Keratinocyte (primary cell): Measurements from ENCODE around the gene ETV5. TPM values are rescaled to one million over a fixed set of nuclear protein-coding genes. Genes with fewer than 3 reads are reported as not detected.

ENCODE experiments used
- DNase-seq: peaks from one replicate; pipeline ENCODE4 v3.0.0-alpha.2; 2011; ENCODE audit warnings: low read depth, missing footprints, low spot score
- FAIRE-seq: peaks from 2 replicates; lab custom pipeline; 2011; peaks lifted over from hg19 to GRCh38; lab: Jason Lieb, UNC
- H2AFZ ChIP-seq: 2 replicates; pipeline ENCODE4 v1.6.0; 2012; ENCODE audit warnings: low read length, control low read depth, inconsistent platforms; ENCODE audit not compliant: control insufficient read depth
- H3K27ac ChIP-seq: 2 replicates; pipeline ENCODE4 v1.5.1; 2011; ENCODE audit warnings: low read length; ENCODE audit not compliant: control insufficient read depth, insufficient read depth
- H3K27me3 ChIP-seq: 3 replicates; pipeline ENCODE4 v1.6.0; 2011; ENCODE audit warnings: low read length; ENCODE audit not compliant: control insufficient read depth, insufficient read depth; ENCODE audit errors: extremely low read depth
- H3K36me3 ChIP-seq, 2 experiments: 2 replicates in 1 of 2; 3 replicates in 1 of 2; pipeline ENCODE4 v1.5.1; 2011; ENCODE audit warnings: low read length in 2 of 2, mild to moderate bottlenecking in 1 of 2; ENCODE audit not compliant: control insufficient read depth in 2 of 2, insufficient read depth in 2 of 2; ENCODE audit errors: extremely low read depth in 1 of 2
- H3K4me1 ChIP-seq: 3 replicates; pipeline ENCODE4 v1.5.1; 2011; ENCODE audit warnings: low read length; ENCODE audit not compliant: control insufficient read depth, insufficient read depth; ENCODE audit errors: extremely low read depth
- H3K4me2 ChIP-seq: 3 replicates; pipeline ENCODE4 v1.6.0; 2011; ENCODE audit warnings: low read depth, low read length; ENCODE audit not compliant: control insufficient read depth, insufficient read depth; ENCODE audit errors: extremely low read depth
- H3K4me3 ChIP-seq, 3 experiments: fragments of 200-600 bp in 1 of 3; sonication (generic) in 1 of 3; 2 replicates in 2 of 3; 3 replicates in 1 of 3; pipeline ENCODE4 v1.5.1; 2011 to 2016; ENCODE audit warnings: low read length in 3 of 3, mild to moderate bottlenecking in 3 of 3, control low read depth in 2 of 3, inconsistent platforms in 1 of 3, low read depth in 1 of 3, mixed read lengths in 1 of 3, mixed run types in 1 of 3, moderate library complexity in 1 of 3; ENCODE audit not compliant: control insufficient read depth in 2 of 3, insufficient read depth in 2 of 3; ENCODE audit errors: extremely low read depth in 1 of 3
- H3K79me2 ChIP-seq: 2 replicates; pipeline ENCODE4 v1.6.0; 2012; ENCODE audit warnings: low read length; ENCODE audit not compliant: control insufficient read depth, insufficient read depth
- H3K9ac ChIP-seq: 3 replicates; pipeline ENCODE4 v1.6.0; 2011; ENCODE audit warnings: low read length; ENCODE audit not compliant: control insufficient read depth, insufficient read depth; ENCODE audit errors: extremely low read depth
- H3K9me1 ChIP-seq: 3 replicates; pipeline ENCODE4 v1.6.0; 2011; ENCODE audit warnings: low read length; ENCODE audit not compliant: control insufficient read depth, insufficient read depth; ENCODE audit errors: extremely low read depth
- H3K9me3 ChIP-seq: 2 replicates; pipeline ENCODE4 v1.5.1; 2012; ENCODE audit warnings: low read depth, low read length; ENCODE audit not compliant: control insufficient read depth
- H4K20me1 ChIP-seq: 3 replicates; pipeline ENCODE4 v1.6.0; 2011; ENCODE audit warnings: low read length; ENCODE audit not compliant: control insufficient read depth, insufficient read depth; ENCODE audit errors: extremely low read depth
- CTCF ChIP-seq, 3 experiments: IDR thresholded peaks in 1 of 3; conservative IDR thresholded peaks in 1 of 3; optimal IDR thresholded peaks in 1 of 3; 2 replicates in 2 of 3; 3 replicates in 1 of 3; pipeline versions ENCODE3 to v1.5.1; 2011; ENCODE audit warnings: low read length in 3 of 3, mild to moderate bottlenecking in 3 of 3, moderate library complexity in 2 of 3, control low read depth in 1 of 3, inconsistent platforms in 1 of 3; ENCODE audit not compliant: insufficient read depth in 2 of 3; ENCODE audit errors: extremely low read depth in 1 of 3
- EZH2 ChIP-seq: IDR thresholded peaks from one replicate; pipeline ENCODE4 v1.6.1; 2012; ENCODE audit warnings: inconsistent platforms, mild to moderate bottlenecking, low read length, moderate library complexity
- dilution Hi-C: fragments of 300-500 bp; cut with MboI; formaldehyde crosslinking; loops from one replicate; pipeline ENCODE4 v1.7.0; 2020; ENCODE audit warnings: low sequenced_read_pairs; ENCODE audit not compliant: extremely low pct_ligation_motif_present
- polyA plus RNA-seq, 5 experiments: library from polyadenylated mRNA; depleted of rRNA in 3 of 5; stranded (reverse) in 3 of 5; stranded (forward) in 1 of 5; unstranded in 1 of 5; fragments of >200 nt; gene quantifications; 1 replicate in 1 of 5; 2 replicates in 3 of 5; 3 replicates in 1 of 5; pipeline versions ENCODE4 v1.2.1 to v1.2.3, GENCODE V29; 2011 to 2012; ENCODE audit warnings: missing spikeins in 2 of 5, low read depth in 1 of 5, low replicate concordance in 1 of 5

Gene ETV5
- polyA plus RNA-seq, 1 donor (not counting 4 experiments of a cell fraction or from before 2014, with no cell fraction given), result 28.7 TPM

- dilution Hi-C loops, result no loop called here
- TF ChIP-seq CTCF (optimal IDR thresholded peaks at IDR 0.05 in 1 of 3, IDR thresholded peaks at IDR 0.05 in 1 of 3, conservative IDR thresholded peaks at IDR 0.05 in 1 of 3; ENCODE audit: extremely low read depth in 1 of 3, insufficient read depth in 2 of 3, low read length in 3 of 3) (no peak), EZH2 (no peak)
- Histone ChIP-seq H3K4me2 (peak overlapping the region; percentile 49), H3K27me3 (no peaks in the 10 kb centered on the region), H3K27ac (peak overlapping the region; percentile 42), H4K20me1 (no peaks in the 10 kb centered on the region), H3K9me1 (no peaks in the 10 kb centered on the region), H2AFZ (no peak overlapping the region), H3K4me1 (peaks cover 15% of the 10 kb centered on the region), H3K4me3 (peak overlapping the region in 1 of 3 experiments; percentile 22), H3K36me3 (peaks cover 8 to 14% of the 10 kb centered on the region in 2 experiments), H3K9ac (no peak overlapping the region), H3K79me2 (no peaks in the 10 kb centered on the region), H3K9me3 (no peaks in the 10 kb centered on the region)
- DNase-seq (peak; percentile 23), FAIRE-seq (peak; percentile 59)
These were observed 33.4 kb downstream of the ETV5 start for GRCh38 chr3:186075489-186075888.

GRCh38 chr3:186073641-186074040 lies 35.2 kb downstream of the ETV5 start:
- no peaks in the 10 kb centered on the region for H3K9me3 ChIP-seq
- peaks cover 1 to 11% of the 10 kb centered on the region in 2 experiments for H3K36me3 ChIP-seq
- FAIRE-seq, result no peak

More at GRCh38 chr3:186073641-186074040, 35.2 kb downstream of the ETV5 start:
- no peaks in the 10 kb centered on the region for H4K20me1 ChIP-seq
- dilution Hi-C loops, result no loop called here
- peaks cover 15% of the 10 kb centered on the region for H3K4me1 ChIP-seq
- H3K27ac ChIP-seq, result no peak overlapping the region
- H3K9ac ChIP-seq, result no peak overlapping the region
- H3K27me3 ChIP-seq, result no peaks in the 10 kb centered on the region
- no peak overlapping the region for H2AFZ ChIP-seq
- no peaks in the 10 kb centered on the region for H3K9me1 ChIP-seq
- no peak overlapping the region for H3K4me3 ChIP-seq
- TF ChIP-seq CTCF (optimal IDR thresholded peaks at IDR 0.05 in 1 of 3, IDR thresholded peaks at IDR 0.05 in 1 of 3, conservative IDR thresholded peaks at IDR 0.05 in 1 of 3; ENCODE audit: extremely low read depth in 1 of 3, insufficient read depth in 2 of 3, low read length in 3 of 3) (no peak), EZH2 (no peak)
- no peak for DNase-seq
- no peak overlapping the region for H3K4me2 ChIP-seq
- H3K79me2 ChIP-seq, result no peaks in the 10 kb centered on the region
